ENCODE data around the gene ALAD.
"Not testable (repeated sequence)": the region's sequence is repeated elsewhere in the genome, so short reads cannot be mapped to it uniquely, and the experiment has no call there.

The ALAD gene

DNA sequence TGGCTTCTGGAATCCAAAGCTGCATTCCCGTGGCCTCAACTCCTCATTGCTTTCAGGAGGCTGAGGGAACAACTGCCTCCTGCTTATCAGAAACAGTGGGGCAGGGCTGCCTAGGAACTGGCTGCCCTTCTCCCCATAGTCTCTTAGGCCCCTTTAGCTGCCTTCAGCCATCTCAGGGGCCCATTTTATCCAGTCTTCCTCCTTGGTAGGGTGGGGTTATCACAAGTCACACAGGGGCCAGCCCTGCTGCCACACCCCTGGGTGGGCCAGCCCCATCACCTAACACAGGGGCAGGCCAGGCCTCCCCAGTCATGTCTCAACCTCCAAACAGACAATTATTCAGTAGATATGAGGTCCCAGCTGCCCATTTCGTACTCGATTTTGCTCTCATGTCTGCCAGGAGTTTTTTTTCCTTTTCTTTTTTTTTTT lies 3.9 kb downstream of the ALAD start:
- DNase-seq = no peak

DNA sequence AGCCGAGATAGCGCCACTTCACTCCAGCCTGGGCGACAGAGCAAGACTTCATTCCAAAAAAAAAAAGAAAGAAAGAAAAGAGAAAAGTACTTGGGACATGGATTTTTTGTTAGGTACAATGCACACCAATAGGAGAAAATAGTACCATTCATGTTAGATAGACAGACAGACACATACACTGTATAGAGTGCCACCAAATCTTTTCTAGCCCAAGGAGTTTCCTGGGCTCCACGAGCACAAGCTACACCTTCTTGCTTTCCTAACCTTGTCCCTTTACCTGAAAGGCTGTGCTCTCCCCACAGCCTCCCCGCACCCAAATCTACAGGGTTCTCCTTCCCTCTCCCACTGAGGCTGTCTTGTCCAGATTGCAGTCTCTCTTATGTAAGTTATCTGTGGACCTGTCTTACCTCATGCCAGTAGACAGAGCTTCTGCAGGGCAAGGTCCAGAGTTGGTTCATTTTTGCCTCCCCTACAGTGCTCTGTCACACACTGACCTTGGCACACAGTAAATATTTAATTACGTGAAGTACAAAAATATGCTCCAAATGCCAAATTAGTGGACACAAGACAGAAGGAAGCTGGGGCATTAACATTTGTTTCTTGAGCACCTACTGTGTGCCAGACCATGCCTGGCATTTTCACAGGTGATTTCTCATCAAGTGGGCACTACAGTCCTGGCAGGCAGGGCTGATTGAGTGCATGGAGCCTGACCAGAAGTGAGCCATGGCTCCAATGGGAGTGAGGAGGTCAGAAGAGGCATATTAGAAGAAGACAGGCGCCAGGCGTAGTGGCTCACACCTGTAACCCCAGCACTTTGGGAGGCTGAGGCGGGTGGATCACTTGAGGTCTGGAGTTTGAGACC lies 5.9 kb downstream of the ALAD start:
- no peak for DNase-seq

DNA sequence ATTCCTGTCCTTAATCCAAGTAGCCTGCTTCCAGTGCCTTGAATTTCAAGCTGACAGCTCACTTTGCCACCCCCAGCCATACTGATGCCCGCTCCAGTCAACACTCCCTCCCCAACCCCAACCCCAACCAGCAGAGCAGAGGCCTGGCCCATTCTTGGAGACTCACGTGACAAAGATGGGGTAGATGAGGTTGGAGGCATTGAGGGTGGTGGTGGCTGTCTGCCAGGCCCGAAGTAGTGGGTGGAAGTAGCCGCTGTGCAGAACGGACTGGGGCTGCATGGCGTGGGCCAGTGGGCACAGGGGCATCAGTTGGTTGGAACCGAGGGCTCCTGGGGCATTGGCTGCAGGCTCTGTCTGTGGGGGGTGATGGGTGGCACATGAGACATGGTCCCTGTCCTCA lies 7.8 kb downstream of the ALAD start:
- no peak for DNase-seq

DNA sequence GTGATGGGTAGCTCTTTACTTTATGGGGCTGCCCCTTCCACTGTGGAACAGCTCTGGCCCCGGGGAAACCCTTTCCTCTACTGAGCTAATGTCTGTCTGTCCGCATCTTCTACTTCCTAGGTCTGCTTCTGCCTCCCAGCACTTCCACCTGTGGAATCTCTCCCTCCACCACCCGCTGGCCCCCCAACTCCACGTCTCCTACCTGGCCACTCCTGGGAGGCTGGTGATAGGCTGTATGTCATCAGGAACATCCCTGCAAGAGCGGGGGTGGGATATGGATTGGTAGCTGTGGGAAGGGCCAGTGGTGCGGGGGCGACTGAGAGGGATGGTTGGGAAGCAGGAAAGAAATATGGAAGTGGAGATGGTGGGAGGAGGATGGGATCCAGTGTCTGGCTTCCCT lies 9.2 kb downstream of the ALAD start:
- DNase-seq = no peak

DNA sequence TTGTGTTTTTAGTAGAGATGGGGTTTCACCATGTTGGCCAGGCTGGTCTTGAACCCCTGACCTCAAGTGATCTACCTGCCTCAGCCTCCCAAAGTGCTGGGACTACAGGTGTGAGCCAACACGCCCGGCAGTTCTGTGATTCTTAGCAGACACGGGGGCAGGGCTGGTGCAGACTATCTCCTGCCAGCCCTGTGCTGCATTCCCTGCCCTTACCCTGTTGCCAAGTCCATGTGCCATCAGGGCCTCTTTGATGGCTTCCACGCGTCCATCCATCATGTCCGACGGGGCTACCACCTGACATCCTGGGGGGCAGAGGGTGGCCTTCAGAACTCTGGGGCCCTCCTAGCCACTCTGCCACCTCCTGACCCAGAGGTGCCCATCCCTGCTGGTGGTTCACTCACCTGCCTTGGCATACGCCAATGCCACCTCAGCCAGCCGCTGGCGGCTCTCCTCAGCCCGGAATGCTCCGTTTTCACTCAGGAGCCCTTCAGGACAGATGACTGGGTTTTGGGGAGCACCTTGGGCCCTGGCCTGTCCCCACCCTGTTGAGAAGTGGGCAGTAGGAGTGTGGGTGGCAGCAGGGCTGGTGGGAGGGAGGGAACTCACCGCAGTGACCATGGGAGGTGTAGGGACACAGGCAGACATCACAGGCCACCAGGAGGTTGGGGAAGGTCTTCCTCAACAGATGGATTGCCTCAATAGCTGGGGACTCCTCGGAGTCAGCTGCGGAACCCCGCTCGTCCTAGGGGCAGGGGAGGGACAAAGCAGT lies 10.7 kb downstream of the ALAD start:
- DNase-seq = no peak

DNA sequence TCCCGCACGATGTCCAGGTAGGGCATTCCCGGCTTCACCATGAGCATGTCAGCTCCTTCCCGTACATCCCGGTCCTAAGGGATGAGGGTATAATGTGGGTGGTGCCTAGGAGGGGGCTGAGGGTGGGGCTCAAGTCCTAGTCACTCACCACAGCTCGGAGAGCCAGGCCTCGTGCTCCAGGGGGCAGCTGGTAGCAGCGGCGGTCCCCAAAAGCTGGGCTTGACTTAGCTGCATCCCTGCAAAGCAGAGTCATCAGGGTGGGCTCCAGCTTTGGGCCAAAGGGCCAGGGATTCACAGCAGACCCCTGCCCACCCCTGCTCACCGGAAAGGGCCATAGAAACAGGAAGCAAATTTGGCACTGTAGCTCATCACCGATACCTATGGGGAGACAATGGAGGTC lies 11.6 kb downstream of the ALAD start:
- no peak for DNase-seq

DNA sequence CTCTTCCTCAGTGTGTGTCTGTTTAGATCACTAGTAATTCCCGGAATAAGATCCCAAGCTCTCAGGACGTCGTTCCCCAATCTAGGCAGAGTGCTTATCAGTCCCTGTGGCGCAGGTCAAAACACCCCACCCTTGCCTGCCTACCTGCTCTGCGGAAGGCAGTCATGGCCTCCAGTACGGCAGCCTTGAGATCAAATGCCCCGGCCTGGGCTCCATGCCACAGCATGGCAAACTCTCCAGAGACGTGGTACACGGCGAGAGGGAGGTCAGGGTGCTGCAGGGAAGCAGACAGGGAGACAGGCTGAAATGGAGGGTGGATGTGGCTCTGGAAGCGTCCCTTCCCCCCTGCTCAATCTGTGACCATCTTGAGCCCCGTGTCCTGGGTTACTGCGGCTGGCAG lies 12.3 kb downstream of the ALAD start:
- no peak for DNase-seq

DNA sequence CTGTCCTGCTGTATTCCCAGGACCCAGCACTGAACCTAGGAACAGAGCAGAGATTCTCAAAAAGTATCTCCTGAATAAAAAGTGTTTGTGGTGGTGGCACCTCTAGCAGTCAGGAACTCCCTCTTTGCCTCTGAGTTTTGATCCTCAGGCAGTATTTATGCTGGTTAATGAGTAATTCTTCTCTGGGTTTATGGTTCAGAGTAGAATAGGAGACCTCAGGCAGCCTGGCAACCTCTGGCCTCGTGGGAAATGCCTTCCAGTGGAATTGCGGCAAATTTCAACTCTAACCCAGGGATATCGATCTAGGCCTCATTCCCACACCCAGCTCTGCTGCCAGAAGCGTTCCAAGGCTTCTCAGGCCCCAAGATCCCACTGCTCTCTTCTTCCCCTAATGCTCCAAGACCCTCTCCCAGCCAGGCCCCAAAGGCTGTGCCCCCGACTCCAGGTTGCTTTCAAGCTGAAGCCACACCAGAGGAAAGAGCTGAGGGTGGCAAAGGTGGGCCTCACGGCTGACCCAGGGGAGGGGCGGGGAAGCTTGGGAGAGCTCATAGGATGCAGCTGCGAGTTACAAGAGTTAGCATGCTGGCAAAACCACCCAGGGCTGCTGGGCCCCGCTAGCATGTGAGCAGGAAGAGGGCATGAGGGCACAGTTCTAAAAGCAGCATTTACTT lies 13.4 kb downstream of the ALAD start:
- DNase-seq = no peak

DNA sequence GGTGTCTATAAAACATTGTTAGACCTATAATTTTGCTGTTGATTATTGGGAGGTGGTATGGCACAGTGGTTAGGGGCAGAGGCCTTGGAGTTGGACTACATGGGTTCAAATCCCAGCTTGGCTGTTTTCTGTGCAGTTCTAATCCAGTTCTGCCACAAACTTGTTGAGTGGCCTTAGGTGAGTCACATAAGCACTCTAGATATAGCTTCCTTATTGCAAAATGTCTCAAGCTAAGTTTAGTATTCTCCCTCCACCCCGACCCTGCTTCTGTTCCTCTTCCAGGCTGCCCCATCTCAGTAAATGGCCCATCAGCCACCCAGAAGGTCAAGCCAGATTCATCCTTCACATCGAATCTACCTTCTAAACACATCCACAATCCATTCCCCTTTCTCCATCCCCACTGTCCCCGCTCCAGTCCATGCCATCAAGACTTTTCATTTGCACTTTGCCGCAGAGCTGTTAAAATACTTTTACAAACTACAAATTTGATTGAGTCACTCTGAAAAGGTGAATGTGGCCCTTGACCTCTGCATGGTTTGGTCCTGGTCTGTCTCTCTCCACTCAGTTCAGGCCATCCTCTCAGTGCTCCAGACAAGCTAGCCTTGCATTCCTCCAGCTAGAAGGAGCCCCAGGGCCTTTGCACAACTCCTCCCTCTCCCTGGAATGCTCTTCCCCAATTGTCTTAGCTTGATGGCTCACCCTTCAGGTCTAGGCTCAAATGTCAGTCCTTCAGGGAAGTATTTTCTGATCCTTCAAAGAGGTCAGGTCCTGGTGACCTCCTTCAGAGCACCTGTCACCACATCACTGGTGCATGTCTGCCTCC lies 14.3 kb downstream of the ALAD start:
- DNase-seq = no peak

DNA sequence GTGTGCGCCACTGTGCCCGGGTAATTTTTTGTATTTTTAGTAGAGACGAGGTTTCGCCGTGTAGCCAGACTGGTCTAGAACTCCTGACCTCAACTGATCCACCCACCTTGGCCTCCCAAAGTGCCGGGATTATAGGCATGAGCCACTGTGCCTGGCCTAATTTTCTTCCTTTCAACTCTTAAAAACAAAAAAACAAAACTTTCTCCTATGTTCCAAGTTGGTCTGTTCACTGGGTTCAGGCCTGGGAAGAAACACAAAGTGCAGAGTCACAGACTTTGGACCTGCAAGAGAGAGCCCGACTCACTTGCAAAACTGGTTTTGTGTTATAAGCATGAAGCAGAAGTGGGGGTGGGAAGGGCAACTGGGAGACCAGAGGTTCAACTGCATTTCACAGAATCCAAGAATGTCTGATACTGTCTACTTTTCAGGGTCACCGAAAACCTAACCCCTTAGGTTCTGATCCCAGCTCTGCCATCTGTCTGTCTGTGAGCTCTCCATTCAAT lies 19.1 kb downstream of the ALAD start:
- no peak for DNase-seq

DNA sequence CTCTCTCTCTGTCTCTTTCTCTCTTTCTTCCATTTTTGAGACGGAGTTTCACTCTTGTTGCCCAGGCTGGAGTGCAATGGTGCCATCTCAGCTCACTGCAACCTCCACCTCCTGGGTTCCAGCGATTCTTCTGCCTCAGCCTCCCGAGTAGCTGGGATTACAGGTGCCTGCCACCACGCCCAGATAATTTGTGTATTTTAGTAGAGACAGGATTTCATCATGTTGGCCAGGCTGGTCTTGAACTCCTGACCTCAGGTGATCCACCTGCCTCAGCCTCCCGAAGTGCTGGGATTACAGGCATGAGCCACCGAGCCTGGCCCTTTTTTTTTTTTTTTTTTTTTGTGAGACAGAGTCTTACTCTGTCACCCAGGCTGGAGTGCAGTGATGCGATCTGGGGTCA lies 19.6 kb downstream of the ALAD start:
- not testable (repeated sequence) for DNase-seq

DNA sequence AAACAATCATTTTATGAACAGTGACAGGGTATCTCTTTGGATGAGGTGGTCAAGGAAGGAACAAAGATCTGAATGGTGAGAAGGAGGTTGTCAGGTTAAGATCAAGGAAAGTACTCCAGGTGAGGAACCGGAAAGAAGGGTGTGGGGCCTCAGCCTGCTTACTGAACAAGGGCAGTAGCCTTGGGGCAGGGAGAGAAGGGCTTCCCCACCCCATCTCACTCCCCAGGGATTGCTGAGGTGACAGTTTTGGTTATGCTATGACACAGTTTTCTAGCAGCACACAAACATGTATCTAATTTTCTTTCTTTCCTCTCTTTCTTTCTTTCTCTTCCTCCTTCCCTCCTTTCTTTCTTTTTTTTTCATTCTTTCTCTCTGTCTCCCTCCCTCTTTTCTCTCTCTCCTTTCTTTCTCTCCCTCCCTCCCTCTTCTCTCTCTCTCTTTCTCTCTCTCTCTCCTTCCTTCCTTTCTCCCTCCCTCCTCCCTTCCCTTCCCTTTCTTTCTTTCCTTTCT lies 20.2 kb downstream of the ALAD start:
- no peak for DNase-seq

DNA sequence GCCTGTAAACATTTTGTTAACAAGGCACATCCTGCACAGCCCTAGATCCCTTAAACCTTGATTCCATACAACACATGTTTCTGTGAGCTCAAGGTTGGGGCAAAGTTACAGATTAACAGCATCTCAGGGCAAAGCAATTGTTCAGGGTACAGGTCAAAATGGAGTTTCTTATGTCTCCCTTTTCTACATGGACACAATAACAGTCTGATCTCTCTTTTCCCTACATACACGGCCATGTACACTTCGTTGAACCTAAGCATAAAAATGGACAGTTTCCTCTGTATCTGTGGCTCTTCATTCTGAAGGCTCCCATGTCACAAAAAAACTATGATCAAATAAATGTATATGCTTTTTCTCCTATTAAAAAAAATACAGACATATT lies 21.3 kb downstream of the ALAD start:
- not testable (repeated sequence) for DNase-seq

DNA sequence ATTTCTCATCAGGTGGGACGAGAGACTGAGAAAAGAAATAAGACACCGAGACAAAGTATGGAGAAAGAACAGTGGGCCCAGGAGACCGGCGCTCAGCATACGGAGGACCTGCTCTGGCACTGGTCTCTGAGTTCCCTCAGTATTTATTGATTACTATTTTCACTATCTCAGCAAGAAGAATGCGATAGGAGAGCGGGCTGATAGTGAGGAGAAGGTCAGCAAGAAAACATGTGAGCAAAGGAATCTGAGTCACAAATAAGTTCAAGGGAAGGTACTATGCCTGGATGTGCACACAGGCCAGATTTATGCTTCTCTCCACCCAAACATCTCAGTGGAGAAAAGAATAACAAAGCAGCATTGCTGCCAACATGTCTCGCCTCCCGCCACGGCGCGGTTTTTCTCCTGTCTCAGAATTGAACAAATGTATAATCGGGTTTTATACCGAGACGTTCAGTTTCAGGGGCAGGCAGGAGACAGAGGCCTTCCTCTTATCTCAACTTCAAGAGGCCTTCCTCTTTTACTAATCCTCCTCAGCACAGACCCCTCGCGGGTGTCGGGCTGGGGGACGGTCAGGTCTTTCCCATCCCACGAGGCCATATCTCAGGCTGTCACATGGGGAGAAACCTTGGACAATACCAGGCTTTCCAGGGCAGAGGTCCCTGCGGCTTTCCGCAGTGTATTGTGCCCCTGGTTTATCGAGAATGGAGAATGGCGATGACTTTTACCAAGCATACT lies 21.8 kb downstream of the ALAD start:
- not testable (repeated sequence) for DNase-seq

DNA sequence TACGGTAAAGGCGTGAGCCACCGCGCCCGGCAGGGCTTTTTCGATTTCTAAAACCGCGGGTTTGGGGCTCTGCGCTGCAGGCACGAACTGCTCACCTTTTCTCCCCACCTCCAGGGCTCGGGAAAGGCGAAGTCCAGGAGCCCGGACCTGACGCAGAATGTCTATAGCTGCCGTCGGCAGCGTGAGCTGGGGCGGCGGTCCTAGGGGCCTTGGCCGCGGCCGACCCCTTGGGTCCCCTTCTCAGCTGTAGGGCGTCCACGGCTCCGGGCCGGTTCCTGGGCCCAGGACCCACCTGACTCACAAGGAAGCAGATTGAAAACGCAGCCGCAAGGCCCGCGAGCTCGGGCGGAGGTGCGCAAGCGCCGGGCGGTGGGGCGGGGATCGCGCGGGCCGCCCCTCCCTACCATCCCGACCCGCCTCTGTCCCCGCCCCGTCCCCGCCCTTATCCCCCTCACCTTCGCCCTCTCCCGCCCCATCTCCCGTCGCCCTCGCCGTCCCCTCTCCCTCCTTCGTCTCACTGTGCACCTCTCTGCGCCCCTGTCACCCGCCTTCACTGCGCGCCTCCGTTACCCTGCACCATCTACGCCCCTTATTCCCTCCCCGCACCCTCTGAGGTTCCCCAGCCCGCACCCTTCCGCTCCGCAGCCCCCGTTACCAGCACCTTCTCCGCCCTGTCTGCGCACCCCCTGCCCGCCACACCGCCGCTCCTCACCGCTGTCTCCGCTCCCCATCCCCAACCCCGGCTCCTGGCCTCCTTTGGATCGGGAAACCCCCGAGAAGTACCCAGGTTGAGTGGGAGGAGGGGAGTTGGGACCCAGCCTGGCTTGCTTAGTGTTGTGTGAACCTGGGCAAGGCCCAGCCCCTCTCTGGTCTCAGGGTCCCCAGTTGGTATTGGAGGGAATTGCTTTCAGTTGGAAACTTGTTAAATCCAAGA lies 24.2 kb downstream of the ALAD start, which contains the start of gene HDHD3:
Gene HDHD3 (minus strand): TSS at position 353 of the 934 bp plus-strand sequence. CDS start 2,632 bp downstream, outside the sequence.
- peak; percentile 79 for DNase-seq

DNA sequence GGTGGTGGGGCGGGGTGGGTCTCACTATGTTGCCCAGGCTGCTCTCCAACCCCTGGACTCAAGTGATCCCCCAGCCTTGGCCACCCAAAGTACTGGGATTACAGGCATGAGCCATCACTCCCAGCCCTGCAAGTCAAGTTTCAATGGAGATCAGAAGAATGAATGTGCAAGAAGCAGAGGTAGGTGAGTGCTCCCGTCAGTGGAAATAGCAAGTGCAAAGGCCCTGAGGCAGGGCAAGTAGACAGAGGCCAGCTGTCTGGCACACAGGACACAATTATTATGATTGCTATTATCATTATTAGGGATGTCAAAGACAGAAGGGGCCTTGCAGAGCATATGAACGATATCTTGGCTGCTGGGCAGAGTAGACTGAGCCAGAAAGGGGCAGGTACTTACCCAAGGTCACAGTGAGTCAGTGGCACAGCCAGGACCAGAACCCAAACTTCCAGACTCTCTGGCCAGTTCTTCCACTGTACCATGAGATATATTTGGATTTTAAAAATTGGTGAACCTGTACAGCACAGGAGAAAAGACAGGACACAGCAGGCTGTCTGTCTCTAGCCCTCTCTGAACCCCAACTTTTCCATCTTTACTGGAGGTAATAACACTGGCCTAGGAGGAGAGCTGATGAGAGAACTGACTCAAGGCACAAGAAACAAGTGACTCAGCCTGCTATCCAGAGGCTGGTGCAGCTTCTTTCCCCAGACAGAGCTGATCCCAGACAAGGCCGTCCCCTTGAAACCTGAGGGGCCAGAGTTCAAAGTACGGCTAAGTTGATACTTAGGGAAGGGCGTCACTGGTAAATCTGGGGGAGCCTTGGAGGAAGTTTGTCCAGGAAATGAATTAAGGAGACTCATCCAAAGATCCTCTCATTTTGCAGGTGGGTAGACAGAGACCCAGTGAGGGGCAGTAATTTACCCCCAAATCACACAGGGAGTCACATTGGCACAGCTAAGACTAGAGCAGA lies 25.7 kb downstream of the ALAD start:
- DNase-seq = no peak

DNA sequence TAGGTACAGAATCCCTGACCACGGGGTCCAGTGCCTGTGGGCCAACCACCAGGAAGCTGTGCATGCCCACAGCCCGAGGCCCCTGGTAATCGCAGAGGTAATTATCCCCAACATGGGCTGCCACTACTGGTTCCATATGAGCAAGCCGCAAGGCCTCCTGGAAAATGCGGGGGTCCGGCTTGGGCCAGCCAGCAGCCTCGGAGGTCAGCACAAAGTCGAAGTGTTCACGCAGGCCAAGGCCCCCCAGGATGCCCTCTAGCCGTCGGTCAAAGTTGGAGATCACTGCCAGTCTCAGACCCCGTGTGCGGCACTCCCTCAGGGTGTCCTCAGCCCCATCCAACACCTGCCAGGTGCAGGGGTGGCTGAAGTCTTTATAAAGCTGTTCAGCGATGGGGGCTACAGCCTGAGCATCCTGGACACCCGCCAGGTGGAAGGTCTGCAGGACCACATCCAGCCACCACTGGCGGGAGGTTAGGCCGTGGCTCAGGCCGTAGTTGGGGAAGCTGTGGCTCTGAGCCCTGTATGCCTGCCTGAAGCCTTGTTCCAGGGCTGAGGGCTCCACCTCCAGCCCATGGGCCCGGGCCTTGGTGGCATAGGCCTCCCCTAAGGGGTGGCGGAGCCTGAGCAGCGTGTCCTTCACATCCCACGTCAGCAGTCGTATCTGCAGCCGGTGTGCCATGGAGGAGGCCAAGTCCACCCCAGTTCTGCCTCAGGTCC lies 27.2 kb downstream of the ALAD start:
- no peak for DNase-seq

DNA sequence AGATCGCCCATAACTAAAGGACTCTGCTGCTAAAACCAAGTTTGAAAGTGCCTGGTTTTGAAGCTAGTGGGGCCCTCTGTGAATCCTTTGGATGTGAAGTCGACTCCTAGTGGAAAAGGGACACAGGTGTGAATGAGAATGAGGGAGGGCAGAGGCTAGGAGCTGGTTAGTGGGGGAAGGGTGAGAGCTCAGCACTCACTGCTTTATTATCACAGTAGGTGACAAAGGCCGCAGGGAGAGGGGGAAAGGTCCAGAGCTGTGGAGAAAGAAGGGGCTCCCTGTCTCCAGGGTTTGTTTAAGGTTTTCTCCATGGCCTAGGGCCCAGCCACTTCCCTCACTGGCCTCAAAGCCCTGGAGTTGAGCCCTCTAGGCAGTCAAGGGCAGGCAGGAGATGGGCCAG lies 27.8 kb downstream of the ALAD start:
- DNase-seq = no peak

Data from stimulated activated CD4-positive, alpha-beta T cell treated with anti-CD3 and anti-CD28 coated beads, Interleukin-12 subunit alpha, Interleukin-12 subunit beta, amount 100 ng/mL, for 4 hours (primary cell).